Measurements from ENCODE around the gene LRRC3.
"Not testable (repeated sequence)": the region's sequence is repeated elsewhere in the genome, so short reads cannot be mapped to it uniquely, and the experiment has no call there.

Gene LRRC3, protein sequence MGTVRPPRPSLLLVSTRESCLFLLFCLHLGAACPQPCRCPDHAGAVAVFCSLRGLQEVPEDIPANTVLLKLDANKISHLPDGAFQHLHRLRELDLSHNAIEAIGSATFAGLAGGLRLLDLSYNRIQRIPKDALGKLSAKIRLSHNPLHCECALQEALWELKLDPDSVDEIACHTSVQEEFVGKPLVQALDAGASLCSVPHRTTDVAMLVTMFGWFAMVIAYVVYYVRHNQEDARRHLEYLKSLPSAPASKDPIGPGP

DNA sequence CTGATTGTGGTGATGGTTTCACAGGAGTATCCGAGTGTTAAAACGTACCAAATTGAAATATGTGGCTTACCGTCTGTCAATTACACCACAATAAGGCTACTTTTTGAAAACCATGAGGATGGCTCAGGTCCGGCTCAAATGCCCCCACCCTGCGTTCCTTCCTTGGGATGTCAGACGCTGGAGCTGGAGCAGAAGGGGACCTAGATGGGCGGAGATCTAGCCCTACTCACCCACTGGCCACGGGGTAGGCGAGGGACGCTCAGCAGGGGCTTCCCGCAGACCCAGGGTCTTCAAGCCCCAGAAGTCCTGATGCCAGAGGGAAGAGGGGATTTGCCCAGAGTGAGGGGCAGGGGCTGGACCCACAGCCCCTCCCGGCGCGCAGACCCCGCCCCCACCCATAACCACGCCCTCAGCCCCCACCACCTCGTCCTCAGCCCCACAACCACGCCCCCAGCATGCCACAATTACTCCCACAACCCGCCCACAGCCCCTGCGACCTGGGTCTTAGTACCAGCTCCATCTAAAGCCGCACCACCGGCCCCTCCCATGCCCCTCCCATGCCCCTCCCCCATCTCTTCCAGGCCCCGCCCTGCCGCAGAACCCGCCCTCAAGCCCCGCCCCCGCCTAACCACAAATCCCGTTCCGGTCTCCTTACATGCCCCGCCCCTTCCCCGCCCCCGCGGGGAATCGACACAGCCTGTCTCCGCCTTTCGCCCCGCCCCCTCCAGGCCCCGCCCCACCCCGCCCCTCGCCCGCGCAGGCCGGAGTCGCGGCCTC lies at the start of gene LRRC3:
LRRC3 (plus strand) TSS at position 764 of the 777 bp plus-strand sequence. CDS start 1,135 bp downstream, outside the sequence.
- in situ Hi-C loops (cut with HindIII; ENCODE audit: low sequenced_read_pairs) = no loop called here

DNA sequence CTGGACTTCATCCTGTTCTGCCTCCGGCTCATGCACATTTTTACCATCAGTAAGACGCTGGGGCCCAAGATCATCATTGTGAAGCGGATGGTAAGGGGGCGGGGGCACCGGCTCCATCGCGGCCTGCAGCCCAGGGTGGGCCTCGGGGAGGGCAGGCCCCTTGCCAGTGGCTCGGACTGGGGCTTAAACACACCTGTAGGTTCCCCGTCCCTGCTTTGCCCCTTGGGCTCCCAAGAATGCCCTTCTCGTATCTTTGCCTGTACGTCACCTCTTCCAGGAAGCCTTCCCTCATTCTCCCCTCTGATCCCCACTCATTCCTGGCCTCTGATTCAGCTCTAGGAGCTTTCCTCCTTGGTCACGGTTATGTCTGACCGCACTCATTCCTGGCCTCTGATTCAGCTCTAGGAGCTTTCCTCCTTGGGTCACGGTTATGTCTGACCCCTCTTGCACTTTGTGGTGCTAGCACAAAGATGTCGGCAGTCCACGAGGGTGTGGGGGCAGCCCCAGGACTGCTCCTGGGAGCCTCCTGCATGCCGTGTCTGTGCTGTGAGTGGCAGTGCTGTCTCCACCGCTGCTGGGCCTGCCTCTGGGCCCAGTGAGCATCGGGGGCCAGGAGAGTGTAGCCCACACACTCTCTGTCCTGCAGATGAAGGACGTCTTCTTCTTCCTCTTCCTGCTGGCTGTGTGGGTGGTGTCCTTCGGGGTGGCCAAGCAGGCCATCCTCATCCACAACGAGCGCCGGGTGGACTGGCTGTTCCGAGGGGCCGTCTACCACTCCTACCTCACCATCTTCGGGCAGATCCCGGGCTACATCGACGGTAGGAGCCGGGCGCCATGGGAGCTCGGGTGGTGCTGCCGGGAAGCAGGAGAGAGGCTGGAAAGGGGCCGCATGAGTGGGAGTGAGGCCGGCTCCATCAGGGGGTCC lies 49.1 kb upstream of the LRRC3 start:
- in situ Hi-C loops (cut with HindIII; ENCODE audit: low sequenced_read_pairs) = no loop called here

DNA sequence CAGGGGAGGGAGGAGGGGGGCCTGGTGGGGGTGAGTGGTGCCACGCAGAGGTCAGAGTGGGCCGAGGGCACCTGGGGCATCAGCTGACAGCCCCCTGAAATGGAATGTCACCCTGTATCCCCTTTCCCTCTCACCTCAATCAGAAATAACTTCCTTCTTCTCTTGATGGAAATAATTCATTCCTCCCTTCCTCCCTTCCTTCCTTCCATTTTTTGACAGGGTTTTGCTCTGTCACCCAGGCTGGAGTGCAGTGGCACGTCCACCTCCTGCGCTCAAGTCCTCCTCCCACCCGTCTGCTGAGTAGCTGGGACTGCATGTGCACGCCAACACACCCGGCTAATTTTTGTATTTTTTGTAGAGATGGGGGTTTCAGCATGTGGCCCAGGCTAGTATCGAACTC lies 48.4 kb upstream of the LRRC3 start:
- in situ Hi-C loops (cut with HindIII; ENCODE audit: low sequenced_read_pairs) = no loop called here

DNA sequence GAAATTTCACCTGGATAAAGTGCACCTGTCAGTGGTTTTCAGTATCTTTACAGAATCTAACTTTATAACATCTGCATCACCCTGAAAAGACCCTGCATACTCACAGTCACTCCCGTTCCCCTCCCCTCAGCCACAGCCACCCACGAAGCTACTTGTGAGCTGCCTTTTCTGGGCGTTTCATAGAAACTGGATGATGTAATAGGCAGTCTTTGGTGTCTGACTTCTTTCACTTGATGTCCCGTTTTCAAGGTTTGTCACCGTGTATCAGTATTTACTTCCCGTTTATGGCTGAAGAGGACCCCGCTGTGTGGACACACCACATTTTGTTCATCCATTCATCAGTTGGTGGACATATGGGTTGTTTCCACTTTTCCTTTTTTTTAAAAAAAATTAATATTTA lies 47.8 kb upstream of the LRRC3 start:
- in situ Hi-C loops (cut with HindIII; ENCODE audit: low sequenced_read_pairs) = no loop called here

DNA sequence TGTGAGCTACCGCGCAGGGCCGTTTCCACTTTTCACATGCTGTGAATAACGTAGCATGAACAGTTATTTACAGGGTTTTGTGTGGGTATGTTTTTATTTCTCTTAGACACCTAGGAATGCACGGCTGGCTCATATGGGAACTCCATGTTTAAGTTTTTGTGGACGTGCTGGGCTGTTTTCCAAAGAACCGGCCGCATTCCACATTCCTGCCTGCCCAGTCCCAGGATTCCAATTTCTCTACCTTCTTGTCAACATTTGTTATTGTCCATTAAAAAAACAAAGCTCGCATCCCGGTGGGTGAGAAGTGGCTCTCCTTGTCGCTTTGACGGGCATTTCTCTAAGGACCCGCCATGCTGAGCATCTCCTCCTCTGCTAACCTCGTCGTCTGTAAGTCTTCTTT lies 47.1 kb upstream of the LRRC3 start:
- in situ Hi-C loops (cut with HindIII; ENCODE audit: low sequenced_read_pairs) = no loop called here

DNA sequence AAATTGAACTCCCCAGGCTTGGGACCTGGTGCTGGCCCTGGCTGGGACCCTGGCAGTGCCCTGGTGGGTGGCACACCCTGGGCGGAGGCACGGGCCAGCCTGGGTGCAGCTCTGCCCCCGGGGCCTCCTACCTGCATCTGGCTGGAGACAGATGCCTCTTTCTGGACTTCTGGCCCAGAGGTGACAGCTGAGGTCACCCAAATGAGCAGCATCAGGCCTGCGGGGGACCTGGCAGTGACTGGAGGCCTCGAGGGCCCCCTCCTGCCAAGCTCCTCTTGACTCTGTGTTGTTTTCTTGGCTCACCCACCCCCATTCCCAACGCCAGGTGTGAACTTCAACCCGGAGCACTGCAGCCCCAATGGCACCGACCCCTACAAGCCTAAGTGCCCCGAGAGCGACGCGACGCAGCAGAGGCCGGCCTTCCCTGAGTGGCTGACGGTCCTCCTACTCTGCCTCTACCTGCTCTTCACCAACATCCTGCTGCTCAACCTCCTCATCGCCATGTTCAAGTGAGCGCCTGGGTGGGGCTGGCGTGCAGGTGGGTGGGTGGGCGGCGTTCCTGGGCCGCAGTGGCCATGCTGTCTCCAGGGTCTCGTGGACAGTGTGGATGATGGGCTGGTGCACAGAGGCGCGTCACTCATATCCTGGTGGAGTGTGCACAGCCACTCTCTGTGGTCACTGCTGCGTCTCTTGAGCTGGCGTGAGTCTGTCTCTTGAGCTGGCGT lies 41.6 kb upstream of the LRRC3 start:
- in situ Hi-C loops (cut with HindIII; ENCODE audit: low sequenced_read_pairs) = no loop called here

DNA sequence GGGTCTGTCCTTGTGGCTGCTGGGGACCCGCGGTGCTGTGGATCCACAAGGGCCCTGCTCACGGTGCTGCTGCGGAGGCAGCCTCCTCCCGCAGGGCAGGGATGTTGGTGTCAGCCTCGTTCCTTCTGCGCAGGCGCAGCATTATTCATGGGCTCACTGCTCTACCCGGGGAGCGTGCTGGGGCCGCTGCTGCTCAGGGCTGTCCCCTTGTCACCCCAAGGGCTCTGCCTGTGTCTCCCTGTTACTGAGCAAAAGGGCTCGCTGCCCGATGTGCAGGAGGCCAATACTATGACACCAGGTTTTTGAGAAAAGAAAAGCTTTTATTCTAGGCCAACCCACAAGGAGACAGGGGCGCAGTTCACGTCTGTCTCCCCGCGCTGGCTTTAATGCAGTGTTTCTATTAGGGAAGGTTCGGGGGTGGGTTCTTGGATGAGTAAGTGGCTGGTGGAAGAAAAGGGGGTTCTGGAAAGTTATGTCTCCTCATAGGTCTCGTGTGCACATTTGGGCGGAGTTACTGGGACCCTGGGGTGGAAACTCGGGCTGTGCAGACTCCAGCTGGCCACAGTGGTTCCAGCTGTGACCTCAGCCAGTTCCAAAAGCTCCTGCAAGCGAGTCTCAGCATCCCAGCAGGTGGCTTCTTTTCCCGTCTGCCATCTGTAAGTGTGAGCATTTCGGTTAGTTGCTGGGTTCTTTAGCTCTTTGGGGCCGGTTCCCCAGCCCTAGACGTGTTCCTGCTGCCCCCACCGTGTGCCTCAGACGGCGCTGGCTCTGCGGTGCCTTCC lies 40.8 kb upstream of the LRRC3 start:
- in situ Hi-C loops (cut with HindIII; ENCODE audit: low sequenced_read_pairs) = no loop called here

DNA sequence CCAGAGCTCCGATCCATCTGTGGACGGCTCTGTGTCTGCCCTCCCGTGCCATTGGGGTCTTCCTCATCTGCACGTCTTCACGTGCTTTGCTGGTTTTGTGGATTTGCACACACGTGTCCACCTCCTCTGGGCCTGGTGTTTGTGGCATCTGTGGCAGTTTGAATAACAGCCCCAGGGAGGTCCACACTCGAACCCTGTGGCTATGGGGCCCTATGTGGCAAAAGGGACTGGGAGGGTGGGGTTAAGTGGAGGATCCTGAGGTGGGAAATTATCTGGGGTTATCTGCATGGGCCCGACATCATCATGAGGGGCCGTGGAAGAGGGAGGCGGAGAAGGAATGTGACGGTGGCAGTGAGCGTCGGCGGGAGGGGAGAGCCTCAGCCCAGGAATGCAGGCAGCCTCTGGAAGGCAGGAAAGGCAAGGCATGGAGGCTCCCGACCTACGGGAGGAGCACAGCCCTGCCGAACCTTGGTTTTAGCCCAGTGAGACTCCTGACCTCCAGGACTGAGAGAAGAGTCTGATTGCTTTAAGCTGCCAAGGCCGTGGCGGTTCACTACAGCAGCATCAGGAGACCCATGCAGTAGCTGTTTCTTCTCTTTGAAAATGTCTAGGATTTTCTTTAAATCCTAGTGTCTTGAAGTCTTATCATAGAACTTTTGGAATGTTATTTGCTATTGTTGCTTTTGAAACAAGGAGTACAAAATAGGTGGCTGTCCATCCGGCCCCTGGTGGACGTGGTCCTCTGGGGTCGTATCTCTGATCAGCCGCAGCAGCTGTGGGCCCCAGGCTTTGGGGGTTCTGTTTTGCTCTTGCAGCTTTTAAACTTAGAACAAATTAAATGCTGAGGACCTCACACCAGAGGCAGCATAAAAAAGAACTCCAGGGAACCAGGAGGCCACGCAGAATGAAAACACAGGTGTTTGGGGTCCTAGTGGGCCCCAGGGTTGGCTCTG lies 40.0 kb upstream of the LRRC3 start:
- in situ Hi-C loops (cut with HindIII; ENCODE audit: low sequenced_read_pairs) = no loop called here

DNA sequence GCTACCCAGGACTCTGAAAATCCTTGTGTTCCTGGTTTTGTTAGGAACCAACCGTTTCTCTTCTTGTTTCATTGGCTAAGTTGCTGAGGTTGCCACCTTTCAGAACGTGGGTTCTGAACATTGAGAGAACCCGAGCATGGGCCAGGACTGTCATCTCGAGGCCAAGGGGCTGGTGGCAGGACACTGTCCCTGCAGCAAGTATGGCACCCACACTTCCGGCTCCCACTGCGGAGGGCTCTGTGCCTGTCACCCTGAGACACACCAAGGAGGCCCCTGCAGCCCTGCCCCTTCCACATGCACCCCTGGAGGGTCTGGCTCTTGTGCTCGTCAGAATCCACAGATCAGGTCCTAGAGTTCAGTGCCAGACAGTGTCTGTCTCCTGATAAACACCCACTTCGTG lies 39.1 kb upstream of the LRRC3 start:
- in situ Hi-C loops (cut with HindIII; ENCODE audit: low sequenced_read_pairs) = no loop called here

DNA sequence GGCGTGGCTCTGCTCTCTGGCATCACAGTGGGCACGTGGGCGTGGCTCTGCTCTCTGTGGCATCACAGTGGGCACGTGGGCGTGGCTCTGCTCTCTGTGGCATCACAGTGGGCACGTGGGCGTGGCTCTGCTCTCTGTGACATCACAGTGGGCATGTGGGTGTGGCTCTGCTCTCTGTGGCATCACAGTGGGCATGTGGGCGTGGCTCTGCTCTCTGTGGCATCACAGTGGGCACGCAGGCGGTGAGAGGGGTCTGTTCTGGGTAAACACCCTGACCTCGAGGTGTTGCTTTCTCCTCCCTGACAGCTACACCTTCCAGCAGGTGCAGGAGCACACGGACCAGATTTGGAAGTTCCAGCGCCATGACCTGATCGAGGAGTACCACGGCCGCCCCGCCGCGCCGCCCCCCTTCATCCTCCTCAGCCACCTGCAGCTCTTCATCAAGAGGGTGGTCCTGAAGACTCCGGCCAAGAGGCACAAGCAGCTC lies 37.6 kb upstream of the LRRC3 start:
- in situ Hi-C loops (cut with HindIII; ENCODE audit: low sequenced_read_pairs) = not testable (repeated sequence)

DNA sequence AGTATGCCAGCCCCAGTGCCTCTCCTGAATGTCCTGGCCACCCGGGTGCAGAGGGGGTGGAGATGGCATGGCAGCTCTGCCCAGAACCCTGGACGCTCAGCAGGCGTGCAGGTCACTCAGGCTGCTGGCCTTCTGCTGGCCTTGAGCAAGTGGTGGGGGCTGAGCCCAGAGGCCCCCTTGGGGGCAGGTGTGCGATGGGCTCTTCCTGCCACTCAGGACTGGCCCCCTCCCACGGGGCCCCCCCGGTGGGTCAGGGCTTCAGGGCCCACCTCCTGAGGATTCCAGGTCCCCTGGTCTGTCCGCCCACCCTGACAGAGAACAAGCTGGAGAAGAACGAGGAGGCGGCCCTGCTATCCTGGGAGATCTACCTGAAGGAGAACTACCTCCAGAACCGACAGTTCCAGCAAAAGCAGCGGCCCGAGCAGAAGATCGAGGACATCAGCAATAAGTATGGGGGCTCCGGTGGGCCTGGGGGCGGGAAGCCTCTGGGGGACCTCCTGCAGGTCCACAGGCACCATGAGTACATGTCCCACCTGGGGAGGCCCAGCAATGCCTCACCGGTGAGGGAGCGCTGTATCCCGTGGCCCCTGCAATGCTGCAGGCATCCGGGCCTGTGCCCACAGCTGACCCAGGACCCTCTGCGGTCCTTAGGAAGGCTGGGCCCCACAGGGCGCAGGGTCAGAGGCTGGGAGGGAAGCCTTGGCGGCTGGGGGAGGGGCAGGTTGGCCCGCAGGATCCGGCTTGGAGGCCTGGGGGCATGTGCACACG lies 37.0 kb upstream of the LRRC3 start:
- in situ Hi-C loops (cut with HindIII; ENCODE audit: low sequenced_read_pairs) = no loop called here

DNA sequence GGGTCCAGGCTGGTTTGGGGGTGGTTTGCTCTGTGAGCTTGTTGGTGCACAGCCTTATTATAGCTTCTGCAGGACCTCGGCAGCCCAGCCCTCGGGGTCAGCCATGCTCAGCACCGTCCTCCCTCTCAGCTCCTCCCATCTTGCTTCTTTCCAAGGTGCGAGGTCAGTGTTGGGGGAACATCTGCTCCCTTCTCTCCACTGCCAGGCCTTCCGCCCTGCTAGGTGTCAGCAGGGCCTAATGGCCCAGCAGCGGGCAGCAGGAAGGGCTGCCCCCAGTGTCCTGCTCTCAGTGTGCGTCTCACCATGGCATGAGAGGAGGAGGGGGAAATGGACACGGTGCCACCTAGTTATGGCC lies 36.5 kb upstream of the LRRC3 start:
- in situ Hi-C loops (cut with HindIII; ENCODE audit: low sequenced_read_pairs) = no loop called here

DNA sequence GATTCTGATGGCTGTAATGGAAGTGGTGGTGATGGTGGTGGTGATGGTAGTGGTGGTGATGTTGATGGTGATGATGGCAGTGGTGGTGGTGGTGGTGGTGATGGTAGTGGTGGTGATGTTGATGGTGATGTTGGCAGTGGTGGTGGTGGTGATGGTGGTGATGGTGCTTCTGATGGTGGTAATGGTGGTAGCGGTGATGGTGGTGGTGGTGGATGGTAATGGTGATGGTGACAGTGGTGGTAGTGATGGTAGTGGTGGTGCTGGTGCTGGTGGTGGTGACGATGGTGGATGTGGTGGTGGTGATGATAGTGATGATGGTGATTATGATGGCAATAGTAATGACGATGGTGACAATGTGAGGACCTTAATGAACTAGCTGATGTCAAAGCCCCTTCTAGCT lies 35.6 kb upstream of the LRRC3 start:
- in situ Hi-C loops (cut with HindIII; ENCODE audit: low sequenced_read_pairs) = no loop called here

DNA sequence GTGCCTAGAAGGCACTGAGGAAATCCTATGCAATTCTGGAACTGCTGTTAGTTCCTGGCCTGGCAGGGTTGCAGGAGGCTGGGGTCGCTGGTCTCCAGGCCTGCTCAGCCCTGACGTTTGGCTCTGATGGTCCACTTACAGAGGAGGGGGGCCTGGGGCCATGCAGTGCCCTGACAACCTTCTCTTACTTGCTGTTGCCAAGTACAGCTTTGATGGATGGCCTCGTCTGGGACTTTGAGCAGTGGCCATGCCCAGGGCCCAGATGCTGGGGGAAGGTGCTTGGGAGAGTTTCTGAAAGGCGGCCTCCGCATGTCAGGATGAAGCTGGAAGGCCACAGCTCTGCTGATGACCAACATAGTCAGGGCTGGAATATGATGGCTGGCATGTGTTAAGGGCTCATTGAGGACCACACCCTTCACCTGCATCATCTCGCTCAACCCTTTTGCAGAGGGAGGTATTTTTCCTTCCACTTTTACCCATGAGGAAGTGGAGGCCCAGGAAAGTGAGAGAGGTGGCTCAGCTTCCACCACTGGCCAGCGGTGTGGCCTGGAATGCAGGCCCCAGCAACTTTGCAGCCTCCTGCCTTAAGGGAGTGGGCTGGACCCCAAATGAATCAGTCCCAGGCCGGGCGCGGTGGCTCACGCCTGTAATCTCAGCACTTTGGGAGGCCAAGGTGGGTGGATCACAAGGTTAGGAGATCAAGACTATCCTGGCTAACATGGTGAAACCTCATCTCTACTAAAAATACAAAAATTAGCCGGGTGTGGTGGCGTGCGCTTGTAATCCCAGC lies 34.7 kb upstream of the LRRC3 start:
- in situ Hi-C loops (cut with HindIII; ENCODE audit: low sequenced_read_pairs) = no loop called here

DNA sequence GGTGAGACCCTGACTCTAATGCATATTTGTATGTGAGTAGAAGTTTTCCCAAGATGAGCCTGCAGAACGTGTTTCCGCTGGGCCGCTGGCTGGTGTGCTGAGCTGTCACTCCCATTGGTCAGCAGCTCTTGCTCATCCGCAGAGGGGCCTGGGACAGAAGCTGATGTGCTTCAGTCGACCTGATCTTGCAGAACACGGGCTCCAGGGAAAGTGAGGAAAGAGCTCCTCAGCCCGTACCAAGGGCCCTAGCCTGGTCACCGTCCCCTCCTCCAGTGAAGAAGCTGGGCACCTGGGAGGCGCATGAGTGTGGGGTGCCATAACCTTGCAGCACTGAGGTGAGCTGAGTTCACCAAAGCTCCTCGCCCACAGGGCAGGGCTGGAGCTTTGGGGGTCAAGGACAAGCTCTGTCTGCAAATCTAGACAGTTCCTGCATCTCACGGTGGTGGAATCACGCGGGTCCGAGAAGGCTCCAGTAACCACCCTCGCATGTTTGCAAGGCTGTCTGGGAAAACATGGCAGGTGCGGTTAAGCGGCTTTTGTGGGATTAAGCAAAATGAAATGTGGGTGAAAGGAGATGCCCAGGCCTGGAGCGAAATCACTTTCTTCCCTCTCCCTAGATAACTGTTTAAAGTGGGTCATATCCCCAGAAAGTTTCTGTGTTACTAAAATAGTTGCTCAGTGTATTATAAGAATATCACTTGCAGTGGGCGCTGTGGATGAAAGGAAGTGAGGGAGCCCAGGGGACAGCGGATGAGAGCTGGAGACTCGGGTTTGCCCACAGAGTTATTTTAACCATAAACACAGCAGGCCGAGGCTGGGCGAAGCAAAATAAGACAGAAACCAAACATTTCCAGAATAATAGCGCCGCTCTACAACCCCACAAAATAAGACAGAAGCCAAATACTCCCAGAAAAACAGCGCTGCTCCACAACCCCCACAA lies 33.1 kb upstream of the LRRC3 start:
- in situ Hi-C loops (cut with HindIII; ENCODE audit: low sequenced_read_pairs) = no loop called here

DNA sequence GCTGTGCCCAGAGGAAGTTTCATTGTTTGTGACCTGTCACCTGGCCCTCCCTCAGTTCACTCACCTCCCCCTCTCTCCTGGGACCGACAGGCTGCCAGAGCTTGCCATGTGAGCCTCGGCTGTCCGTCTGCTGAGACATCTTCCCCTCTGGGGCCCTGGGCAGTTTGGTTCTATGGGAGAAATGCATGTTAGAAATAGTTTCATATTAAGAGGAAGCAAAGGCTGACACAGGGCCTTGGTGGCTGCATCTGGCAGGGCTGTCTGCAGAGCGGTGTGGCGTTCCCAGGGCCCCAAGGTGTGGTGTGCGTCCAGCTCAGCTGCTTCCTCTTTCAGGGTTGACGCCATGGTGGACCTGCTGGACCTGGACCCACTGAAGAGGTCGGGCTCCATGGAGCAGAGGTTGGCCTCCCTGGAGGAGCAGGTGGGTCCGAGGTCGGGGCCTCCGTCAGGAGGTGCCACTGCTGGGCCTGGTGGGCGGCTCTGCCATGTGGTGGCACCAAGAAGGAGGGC lies 31.9 kb upstream of the LRRC3 start:
- in situ Hi-C loops (cut with HindIII; ENCODE audit: low sequenced_read_pairs) = no loop called here
